BLaER1 treated with 17β-estradiol and CSF1 and Interleukin-3, amounts not matched to agents 10 nM and 100 nM (cell line): ENCODE results near the gene ADORA1.

Source experiments
- H3K27ac ChIP-seq, 11 experiments: shearing (Covaris generic); formaldehyde crosslinking; 2 replicates each; pipeline ENCODE4 v1.8.1; 2022
- H3K27me3 ChIP-seq, 11 experiments: shearing (Covaris generic); formaldehyde crosslinking; 2 replicates each; pipeline ENCODE4 v1.8.1; 2022
- H3K36me3 ChIP-seq, 11 experiments: shearing (Covaris generic); formaldehyde crosslinking; 2 replicates each; pipeline ENCODE4 v1.8.1; 2022
- H3K4me1 ChIP-seq, 10 experiments: shearing (Covaris generic); formaldehyde crosslinking; 2 replicates each; pipeline ENCODE4 v1.8.1; 2022
- H3K4me2 ChIP-seq, 11 experiments: shearing (Covaris generic); formaldehyde crosslinking; 2 replicates each; pipeline ENCODE4 v1.8.1; 2022
- H3K4me3 ChIP-seq, 10 experiments: shearing (Covaris generic); formaldehyde crosslinking; 2 replicates each; pipeline ENCODE4 v1.8.1; 2022
- H3K9ac ChIP-seq, 11 experiments: shearing (Covaris generic); formaldehyde crosslinking; 2 replicates each; pipeline ENCODE4 v1.8.1; 2022
- H3K9me3 ChIP-seq, 11 experiments: shearing (Covaris generic); formaldehyde crosslinking; replicated peaks in 1 of 11; 2 replicates each; pipeline ENCODE4 v1.8.1; 2022
- H4K20me1 ChIP-seq, 11 experiments: shearing (Covaris generic); formaldehyde crosslinking; 2 replicates each; pipeline ENCODE4 v1.8.1; 2022
- Cebpa-rat ChIP-seq, 11 experiments: shearing (Covaris generic); IDR thresholded peaks; 2 replicates each; pipeline ENCODE4 v1.8.1; 2022

Gene ADORA1

GRCh38 chr1:203090421-203091198 lies 36.9 kb upstream of the ADORA1 start:
- Histone ChIP-seq H3K9me3 (peaks cover 18 to 25% (median 19%) of the 10 kb centered on the region in 11 experiments), H3K4me1 (no peaks in the 10 kb centered on the region)

GRCh38 chr1:203091199-203091477 lies 36.4 kb upstream of the ADORA1 start:
- Histone ChIP-seq H4K20me1 (no peaks in the 10 kb centered on the region), H3K27me3 (no peaks in the 10 kb centered on the region), H3K4me3 (no peak overlapping the region), H3K9ac (no peak overlapping the region), H3K9me3 (peaks cover 18 to 29% (median 23%) of the 10 kb centered on the region in 11 experiments), H3K4me2 (no peak overlapping the region), H3K27ac (no peak overlapping the region), H3K4me1 (no peaks in the 10 kb centered on the region), H3K36me3 (peaks cover 0 to 9% (median 0%) of the 10 kb centered on the region in 11 experiments; a peak in 1 of 22 replicates)
- no peak for TF ChIP-seq Cebpa-rat (IDR thresholded peaks at IDR 0.05)

More at GRCh38 chr1:203090421-203091198, 36.9 kb upstream of the ADORA1 start:
- H3K9ac ChIP-seq, result no peak overlapping the region
- no peak overlapping the region for H3K4me3 ChIP-seq
- H3K36me3 ChIP-seq, result peaks cover 0 to 9% (median 0%) of the 10 kb centered on the region in 11 experiments; a peak in 1 of 22 replicates
- no peak for TF ChIP-seq Cebpa-rat (IDR thresholded peaks at IDR 0.05)
- H3K4me2 ChIP-seq, result no peak overlapping the region
- no peaks in the 10 kb centered on the region for H3K27me3 ChIP-seq
- H3K27ac ChIP-seq, result no peak overlapping the region
- no peaks in the 10 kb centered on the region for H4K20me1 ChIP-seq

GRCh38 chr1:203091761-203092330 lies 35.7 kb upstream of the ADORA1 start:
- no peak overlapping the region for H3K27ac ChIP-seq
- TF ChIP-seq Cebpa-rat (IDR thresholded peaks at IDR 0.05), result no peak
- H3K4me1 ChIP-seq, result no peaks in the 10 kb centered on the region
- H3K36me3 ChIP-seq, result peaks cover 0 to 9% (median 0%) of the 10 kb centered on the region in 11 experiments; a peak in 1 of 22 replicates
- peaks cover 18 to 29% (median 24%) of the 10 kb centered on the region in 11 experiments for H3K9me3 ChIP-seq
- H3K4me2 ChIP-seq, result no peak overlapping the region
- no peaks in the 10 kb centered on the region for H3K27me3 ChIP-seq
- no peak overlapping the region for H3K9ac ChIP-seq
- H4K20me1 ChIP-seq, result no peaks in the 10 kb centered on the region
- no peak overlapping the region for H3K4me3 ChIP-seq

GRCh38 chr1:203093754-203094410 lies 33.6 kb upstream of the ADORA1 start:
- no peak overlapping the region for H3K4me3 ChIP-seq
- H4K20me1 ChIP-seq, result no peaks in the 10 kb centered on the region
- no peak overlapping the region for H3K4me2 ChIP-seq
- H3K4me1 ChIP-seq, result no peaks in the 10 kb centered on the region
- H3K9ac ChIP-seq, result no peak overlapping the region
- H3K9me3 ChIP-seq, result peaks cover 18 to 34% (median 24%) of the 10 kb centered on the region in 11 experiments
- no peak overlapping the region for H3K27ac ChIP-seq
- no peak for TF ChIP-seq Cebpa-rat (IDR thresholded peaks at IDR 0.05)
- H3K27me3 ChIP-seq, result no peaks in the 10 kb centered on the region
- H3K36me3 ChIP-seq, result peaks cover 0 to 9% (median 0%) of the 10 kb centered on the region in 11 experiments; a peak in 1 of 22 replicates

- H3K4me1 ChIP-seq, result peaks cover 0 to 1% (median 0%) of the 10 kb centered on the region in 10 experiments; a peak in 1 of 20 replicates
- no peak overlapping the region for H3K9ac ChIP-seq
- H3K36me3 ChIP-seq, result peaks cover 0 to 9% (median 0%) of the 10 kb centered on the region in 11 experiments; a peak in 1 of 22 replicates
- H3K27ac ChIP-seq, result no peak overlapping the region
- H3K4me3 ChIP-seq, result no peak overlapping the region
- no peak for TF ChIP-seq Cebpa-rat (IDR thresholded peaks at IDR 0.05)
- peaks cover 18 to 34% (median 24%) of the 10 kb centered on the region in 11 experiments for H3K9me3 ChIP-seq
- no peaks in the 10 kb centered on the region for H3K27me3 ChIP-seq
- no peak overlapping the region for H3K4me2 ChIP-seq
- H4K20me1 ChIP-seq, result no peaks in the 10 kb centered on the region
Measured at GRCh38 chr1:203095061-203095690, 32.4 kb upstream of the ADORA1 start.

- no peaks in the 10 kb centered on the region for H4K20me1 ChIP-seq
- no peak overlapping the region for H3K27ac ChIP-seq
- no peaks in the 10 kb centered on the region for H3K27me3 ChIP-seq
- no peak overlapping the region for H3K4me2 ChIP-seq
- no peak overlapping the region for H3K4me3 ChIP-seq
- peaks cover 0 to 10% (median 2%) of the 10 kb centered on the region in 10 experiments; a peak in 2 of 20 replicates for H3K4me1 ChIP-seq
- peaks cover 18 to 34% (median 24%) of the 10 kb centered on the region in 11 experiments for H3K9me3 ChIP-seq
- no peak overlapping the region for H3K9ac ChIP-seq
- H3K36me3 ChIP-seq, result peaks cover 0 to 9% (median 0%) of the 10 kb centered on the region in 11 experiments; a peak in 1 of 22 replicates
- TF ChIP-seq Cebpa-rat (IDR thresholded peaks at IDR 0.05), result no peak
Measured at GRCh38 chr1:203096566-203096965, 31.0 kb upstream of the ADORA1 start.

GRCh38 chr1:203097001-203097400 lies 30.5 kb upstream of the ADORA1 start:
- H3K4me1 ChIP-seq, result peaks cover 2 to 14% (median 5%) of the 10 kb centered on the region in 10 experiments; a peak in 19 of 20 replicates
- H3K9me3 ChIP-seq, result peaks cover 18 to 34% (median 24%) of the 10 kb centered on the region in 11 experiments
- no peak overlapping the region for H3K4me2 ChIP-seq
- no peaks in the 10 kb centered on the region for H3K27me3 ChIP-seq
- no peak for TF ChIP-seq Cebpa-rat (IDR thresholded peaks at IDR 0.05)
- no peak overlapping the region for H3K4me3 ChIP-seq
- no peak overlapping the region for H3K27ac ChIP-seq
- no peaks in the 10 kb centered on the region for H4K20me1 ChIP-seq
- peaks cover 0 to 9% (median 0%) of the 10 kb centered on the region in 11 experiments; a peak in 1 of 22 replicates for H3K36me3 ChIP-seq
- no peak overlapping the region for H3K9ac ChIP-seq

GRCh38 chr1:203098445-203098844 lies 29.1 kb upstream of the ADORA1 start:
- Histone ChIP-seq H3K9me3 (peaks cover 18 to 34% (median 24%) of the 10 kb centered on the region in 11 experiments), H3K4me2 (no peak overlapping the region), H3K9ac (no peak overlapping the region), H3K36me3 (peaks cover 0 to 9% (median 0%) of the 10 kb centered on the region in 11 experiments; a peak in 1 of 22 replicates), H3K27me3 (no peaks in the 10 kb centered on the region), H3K4me1 (peaks cover 16 to 29% (median 20%) of the 10 kb centered on the region in 10 experiments), H4K20me1 (no peaks in the 10 kb centered on the region), H3K27ac (no peak overlapping the region), H3K4me3 (no peak overlapping the region)
- no peak for TF ChIP-seq Cebpa-rat (IDR thresholded peaks at IDR 0.05)
